Measurements from ENCODE around the gene TCEAL9.
"Not testable (repeated sequence)": the region's sequence is repeated elsewhere in the genome, so short reads cannot be mapped to it uniquely, and the experiment has no call there.

TCEAL9 gene

GRCh38 chrX:103356130-103356798, at the start of gene TCEAL9:
TCEAL9 (plus strand) TSS chrX:103356506; CDS start chrX:103357685, 1,179 bp downstream.
- no peak for DNase-seq (ENCODE audit: low read depth)

- no peak for DNase-seq (ENCODE audit: low read depth)
Measured at GRCh38 chrX:103309860-103310554, 46.3 kb upstream of the TCEAL9 start.

- DNase-seq (ENCODE audit: low read depth), result peak; percentile 79
Measured at GRCh38 chrX:103310555-103311398, 45.5 kb upstream of the TCEAL9 start, which contains the start of gene BEX2. BEX2 (minus strand) TSS chrX:103310990; CDS start chrX:103309976, 1,014 bp downstream.

- DNase-seq (ENCODE audit: low read depth), result no peak
Measured at GRCh38 chrX:103311399-103311780, 44.9 kb upstream of the TCEAL9 start.

GRCh38 chrX:103329991-103330390, 26.3 kb upstream of the TCEAL9 start, which contains the start of gene TCEAL7:
TCEAL7 (plus strand) TSS chrX:103330239; CDS start chrX:103331404, 1,165 bp downstream.
- no peak for DNase-seq (ENCODE audit: low read depth)

DNA sequence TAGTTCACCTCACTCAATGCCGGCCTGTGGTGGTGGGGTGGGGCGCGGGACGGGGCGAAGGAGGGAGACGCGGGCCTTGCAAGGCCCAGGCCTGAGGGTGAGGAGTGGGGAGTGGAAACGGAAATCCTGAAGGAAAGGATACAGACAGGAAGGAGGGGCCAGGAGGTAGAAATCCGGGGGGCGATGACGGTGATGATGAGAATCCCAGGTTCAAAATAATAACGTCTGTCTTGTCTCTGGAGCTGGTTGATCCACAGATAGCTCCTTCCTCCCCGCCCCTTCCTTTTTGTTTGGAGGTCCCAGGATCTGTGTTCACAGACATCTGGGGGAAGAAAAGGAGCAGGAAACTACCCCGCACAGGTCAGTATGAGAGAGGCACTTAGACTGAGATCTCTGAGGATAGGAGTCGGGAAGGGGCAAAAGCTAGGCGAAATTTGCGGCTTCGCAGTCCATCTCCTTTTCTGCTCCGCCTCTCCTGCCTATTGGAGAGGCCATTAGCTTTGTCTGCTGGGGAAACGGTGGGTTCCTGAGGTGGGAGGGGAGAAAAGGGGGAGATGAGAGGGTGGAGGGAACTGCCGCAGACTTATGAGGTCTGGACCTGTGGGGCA, 25.5 kb upstream of the TCEAL9 start:
- DNase-seq (ENCODE audit: low read depth), result no peak

- DNase-seq (ENCODE audit: low read depth), result no peak
Measured at GRCh38 chrX:103338663-103339062, 17.6 kb upstream of the TCEAL9 start.

- DNase-seq (ENCODE audit: low read depth), result peak; percentile 14
Measured at GRCh38 chrX:103343105-103343504, 13.2 kb upstream of the TCEAL9 start.

DNA sequence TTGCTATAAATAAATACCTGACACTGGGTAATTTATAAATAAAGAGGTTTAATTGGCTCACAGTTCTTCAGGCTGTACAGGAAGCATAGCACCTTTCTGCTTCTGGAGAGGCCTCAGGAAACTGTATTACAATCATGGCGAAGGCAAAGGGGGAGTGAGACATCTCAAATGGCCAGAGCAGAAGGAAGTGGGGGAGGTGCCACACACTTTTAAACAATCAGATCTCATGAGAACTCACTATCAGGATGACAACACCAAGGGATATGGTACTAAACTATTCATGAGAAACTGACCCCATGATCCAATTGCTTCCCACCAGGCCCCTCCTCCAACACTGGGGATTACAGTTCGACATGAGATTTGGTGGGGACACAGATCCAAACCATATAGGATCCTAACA, 11.7 kb upstream of the TCEAL9 start:
- DNase-seq (ENCODE audit: low read depth), result no peak

GRCh38 chrX:103347682-103348397, 8.5 kb upstream of the TCEAL9 start:
- no peak for DNase-seq (ENCODE audit: low read depth)

DNA sequence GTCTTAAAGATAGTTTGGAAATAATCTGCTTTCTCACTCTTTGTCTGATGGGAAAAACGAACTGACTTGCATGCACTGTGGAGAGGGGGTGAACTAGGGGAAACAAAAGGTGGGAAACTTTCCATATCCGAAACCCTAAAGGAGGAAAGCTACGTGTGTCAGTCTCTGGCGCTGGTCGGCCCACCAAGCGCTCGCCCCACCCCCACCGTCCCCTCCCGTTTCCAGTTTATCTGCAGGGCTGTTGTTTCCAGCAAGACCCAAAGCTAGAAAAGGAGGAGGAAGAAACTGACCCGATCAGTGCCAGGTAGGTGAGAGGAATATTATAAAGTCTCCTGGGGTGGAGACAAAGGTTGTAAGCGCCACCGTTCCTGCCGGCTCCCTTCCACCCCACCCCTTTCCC, 552 bp downstream of the TCEAL9 start:
- DNase-seq (ENCODE audit: low read depth), result no peak

DNA sequence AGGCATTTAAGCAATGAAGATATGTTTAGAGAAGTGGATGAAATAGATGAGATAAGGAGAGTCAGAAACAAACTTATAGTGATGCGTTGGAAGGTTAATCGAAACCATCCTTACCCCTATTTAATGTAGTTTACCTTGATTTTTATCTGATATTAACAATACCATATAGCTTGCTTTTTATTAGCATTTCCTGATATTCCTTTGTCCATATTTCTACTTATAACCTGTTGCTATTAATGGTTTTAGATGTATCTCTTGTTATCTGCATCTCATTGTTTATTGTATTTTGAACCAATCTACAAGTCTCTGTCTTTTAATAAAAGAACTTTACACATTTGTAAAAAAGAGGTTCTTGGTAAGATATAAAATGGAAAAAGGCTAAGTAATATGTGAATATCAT, 1.6 kb downstream of the TCEAL9 start:
- DNase-seq (ENCODE audit: low read depth), result no peak

DNA sequence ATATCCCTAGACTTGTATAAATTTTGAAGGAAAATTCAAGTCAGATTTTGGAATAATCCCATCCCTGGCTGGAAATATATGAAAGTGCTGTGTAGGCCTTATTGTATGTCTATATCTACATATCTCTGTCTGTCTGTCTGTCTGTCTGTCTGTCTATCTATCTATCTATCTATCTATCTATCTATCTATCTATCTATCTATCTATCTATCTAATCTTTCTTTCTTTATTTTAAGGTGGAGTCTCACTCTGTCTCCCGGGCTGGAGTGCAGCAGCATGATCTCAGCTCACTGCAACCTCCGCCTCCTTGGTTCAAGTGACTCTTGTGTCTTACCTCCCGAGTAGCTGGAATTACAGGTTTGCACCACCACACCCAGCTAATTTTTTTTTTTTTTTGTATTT, 3.3 kb downstream of the TCEAL9 start:
- DNase-seq (ENCODE audit: low read depth), result not testable (repeated sequence)

- DNase-seq (ENCODE audit: low read depth), result no peak
Measured at GRCh38 chrX:103360092-103360491, 3.8 kb downstream of the TCEAL9 start.

DNA sequence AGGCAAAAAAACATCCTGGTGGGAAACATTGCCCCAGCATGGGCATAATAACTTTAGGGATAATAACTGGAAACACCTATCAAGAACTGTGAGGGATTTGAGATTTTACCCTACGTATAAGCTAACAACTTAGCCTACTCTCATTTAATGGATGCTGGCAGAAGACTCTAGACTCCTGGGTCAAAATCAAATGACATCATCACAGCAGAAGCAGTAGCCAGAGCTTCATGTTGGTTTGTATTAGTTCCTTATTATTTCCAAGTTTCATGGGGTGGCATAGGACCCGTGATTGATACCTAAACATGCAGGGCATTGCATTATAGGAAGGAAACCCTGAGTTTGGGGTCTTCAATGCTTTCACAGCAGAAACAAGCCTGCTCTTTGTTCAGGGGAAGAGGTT, 4.6 kb downstream of the TCEAL9 start:
- DNase-seq (ENCODE audit: low read depth), result no peak

- no peak for DNase-seq (ENCODE audit: low read depth)
Measured at GRCh38 chrX:103361798-103362197, 5.5 kb downstream of the TCEAL9 start.

DNA sequence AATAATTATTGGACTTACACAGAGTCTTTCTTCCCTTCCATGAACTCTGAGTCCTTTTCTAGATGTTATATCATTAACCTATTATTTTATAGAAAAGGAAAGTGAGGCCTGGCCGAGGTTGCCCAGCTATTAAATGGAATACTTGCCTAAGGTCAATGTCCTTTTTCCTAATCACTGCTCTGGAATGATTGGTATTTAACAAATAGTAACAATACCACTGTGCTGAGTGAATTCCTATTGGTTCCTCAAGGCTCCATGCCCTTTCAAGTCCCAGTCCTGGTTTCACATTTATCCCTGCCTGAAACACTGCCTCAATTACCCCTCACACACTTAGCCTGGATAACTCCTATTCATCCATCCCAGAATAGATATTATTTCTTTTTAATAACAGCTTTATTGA, 6.2 kb downstream of the TCEAL9 start:
- DNase-seq (ENCODE audit: low read depth), result no peak

DNA sequence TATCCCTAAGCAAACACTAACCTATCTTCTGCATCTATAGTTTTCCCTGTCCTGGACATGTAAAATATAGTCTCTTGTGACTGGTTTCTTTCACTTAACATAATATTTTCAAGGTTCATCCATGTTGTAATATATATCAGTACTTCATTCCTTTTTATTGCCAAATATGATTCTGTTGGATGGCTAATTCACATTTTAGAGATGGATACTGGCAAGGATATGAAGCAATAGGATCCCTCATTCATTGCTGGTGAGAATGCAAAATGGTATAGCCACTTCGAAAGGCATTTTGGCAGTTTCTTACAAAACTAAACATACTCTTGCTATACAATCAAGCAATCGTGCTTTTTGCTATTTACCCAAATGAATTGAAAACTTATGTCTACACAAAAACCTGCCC, 6.7 kb downstream of the TCEAL9 start:
- no peak for DNase-seq (ENCODE audit: low read depth)

DNA sequence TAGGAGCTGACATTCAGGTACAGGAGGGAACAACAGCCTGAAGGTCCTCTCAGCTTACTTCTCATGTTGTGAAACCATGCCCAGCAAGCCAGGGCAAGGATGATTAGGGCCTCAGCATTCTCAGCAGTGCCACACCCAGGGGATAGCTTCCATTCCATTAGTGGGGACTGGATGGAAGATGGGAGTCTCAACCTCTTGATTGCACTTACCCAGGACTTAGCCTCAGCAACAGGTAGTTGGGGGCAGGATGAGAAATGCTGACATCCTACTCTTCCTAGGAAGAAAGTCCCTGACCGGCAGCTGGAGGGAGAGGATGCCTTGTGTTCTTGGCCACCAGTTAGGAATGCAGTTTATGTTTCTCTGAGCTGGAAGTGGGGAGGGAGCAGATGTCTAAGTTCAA, 11.2 kb downstream of the TCEAL9 start:
- no peak for DNase-seq (ENCODE audit: low read depth)

DNA sequence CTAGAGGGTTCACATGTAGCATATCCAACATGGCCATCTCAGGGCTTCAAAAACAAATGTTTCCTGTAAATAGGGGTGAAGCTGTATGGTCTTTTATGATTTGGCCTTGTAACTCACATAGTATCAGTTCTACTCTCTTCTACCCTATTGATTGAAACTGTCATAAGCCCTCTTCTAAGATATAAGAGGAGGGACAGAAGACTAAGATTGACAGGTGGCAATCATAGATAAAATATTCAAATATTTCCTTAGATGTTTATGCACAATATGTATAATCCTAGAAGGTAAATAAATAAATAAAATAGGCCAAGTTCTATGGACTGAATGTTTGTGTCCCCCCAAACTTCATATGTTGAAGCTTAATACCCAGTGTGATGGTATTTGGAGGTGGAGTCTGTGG, 13.2 kb downstream of the TCEAL9 start:
- no peak for DNase-seq (ENCODE audit: low read depth)

DNA sequence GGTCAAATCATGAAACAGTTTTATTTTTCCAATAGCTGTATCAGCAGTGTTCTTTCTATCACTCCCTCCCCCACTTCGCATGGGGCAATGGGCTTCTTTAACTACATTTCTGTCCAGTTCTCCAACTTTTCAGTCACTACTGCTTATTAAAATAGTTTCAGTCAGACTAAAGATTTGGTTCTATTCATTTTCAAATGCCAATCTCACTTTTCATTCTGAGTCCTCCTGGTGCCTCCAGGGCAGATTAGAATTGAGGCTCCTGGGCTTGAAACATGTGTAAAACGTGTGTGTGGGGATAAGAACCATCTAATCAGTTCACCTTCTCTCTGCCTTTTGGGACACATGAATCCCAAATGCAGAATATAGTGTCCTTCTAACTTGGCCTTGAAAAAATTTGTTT, 16.6 kb downstream of the TCEAL9 start:
- no peak for DNase-seq (ENCODE audit: low read depth)

- no peak for DNase-seq (ENCODE audit: low read depth)
Measured at GRCh38 chrX:103373581-103373980, 17.3 kb downstream of the TCEAL9 start.
